Common myeloid progenitor, CD34-positive (primary cell): ENCODE data around the gene SLC35B4.

Experiments
- CTCF ChIA-PET: fragments of 350-600 bp; sonication (Branson Sonifier 250); formaldehyde crosslinking; loops from one replicate; lab custom pipeline; 2021; ENCODE audit warnings: antibody characterized with exemption; lab: Charles Lee
- POLR2A ChIA-PET: fragments of 350-600 bp; sonication (Branson Sonifier 250); formaldehyde crosslinking; loops from one replicate; lab custom pipeline; 2021; ENCODE audit warnings: antibody characterized with exemption; lab: Charles Lee
- DNase-seq, 3 donors: peaks; one replicate each; pipeline versions ENCODE4 v3.0.0 to v3.0.0-alpha.2; 2013
- H3K27ac ChIP-seq, 2 experiments: 1 replicate in 1 of 2; 2 replicates in 1 of 2; pipeline ENCODE4 v1.7.0; 2013; ENCODE audit warnings: inconsistent platforms in 2 of 2, low read length in 2 of 2, mild to moderate bottlenecking in 2 of 2, low read depth in 1 of 2, moderate library complexity in 1 of 2; ENCODE audit not compliant: severe bottlenecking in 2 of 2, insufficient read depth in 1 of 2, poor library complexity in 1 of 2
- H3K27me3 ChIP-seq, 5 experiments: replicated peaks in 2 of 5; 1 replicate in 3 of 5; 2 replicates in 2 of 5; pipeline versions ENCODE4 v1.6.1 to v1.7.0; 2013; ENCODE audit warnings: low read length in 4 of 5, mild to moderate bottlenecking in 2 of 5, moderate library complexity in 2 of 5, inconsistent platforms in 1 of 5; ENCODE audit not compliant: insufficient read depth in 5 of 5, control insufficient read depth in 4 of 5
- H3K36me3 ChIP-seq, 4 experiments: 1 replicate in 2 of 4; 2 replicates in 2 of 4; pipeline versions ENCODE4 v1.6.1 to v1.7.0; 2013; ENCODE audit warnings: low read length in 3 of 4, control low read depth in 1 of 4, mild to moderate bottlenecking in 1 of 4; ENCODE audit not compliant: control insufficient read depth in 4 of 4, insufficient read depth in 4 of 4
- H3K4me1 ChIP-seq, 4 experiments: 1 replicate in 3 of 4; 2 replicates in 1 of 4; pipeline versions ENCODE4 v1.6.1 to v1.7.1; 2013; ENCODE audit warnings: low read length in 3 of 4, mild to moderate bottlenecking in 3 of 4, control low read depth in 1 of 4, inconsistent platforms in 1 of 4, moderate library complexity in 1 of 4; ENCODE audit not compliant: control insufficient read depth in 4 of 4, insufficient read depth in 4 of 4; ENCODE audit errors: control extremely low read depth in 1 of 4
- H3K4me3 ChIP-seq, 7 experiments: 1 replicate in 4 of 7; 2 replicates in 3 of 7; pipeline versions ENCODE4 v1.5.1 to v1.7.0; 2013; ENCODE audit warnings: mild to moderate bottlenecking in 7 of 7, low read length in 6 of 7, moderate library complexity in 6 of 7, inconsistent platforms in 2 of 7, low read depth in 2 of 7, control low read depth in 1 of 7; ENCODE audit not compliant: insufficient read depth in 4 of 7, control insufficient read depth in 1 of 7; ENCODE audit errors: extremely low read depth in 1 of 7
- H3K9me3 ChIP-seq, 5 experiments: 1 replicate in 4 of 5; 2 replicates in 1 of 5; pipeline versions ENCODE4 v1.6.1 to v1.7.1; 2013; ENCODE audit warnings: low read length in 4 of 5, mild to moderate bottlenecking in 2 of 5, inconsistent platforms in 1 of 5, low read depth in 1 of 5, moderate library complexity in 1 of 5; ENCODE audit not compliant: control insufficient read depth in 4 of 5, insufficient read depth in 2 of 5; ENCODE audit errors: control extremely low read depth in 1 of 5
- WGBS: methylation state at CpG from one replicate; pipeline ENCODE4 v1.1.5; 2013; ENCODE audit not compliant: insufficient coverage; 5-methylcytosine and 5-hydroxymethylcytosine counted together

Gene SLC35B4

DNA sequence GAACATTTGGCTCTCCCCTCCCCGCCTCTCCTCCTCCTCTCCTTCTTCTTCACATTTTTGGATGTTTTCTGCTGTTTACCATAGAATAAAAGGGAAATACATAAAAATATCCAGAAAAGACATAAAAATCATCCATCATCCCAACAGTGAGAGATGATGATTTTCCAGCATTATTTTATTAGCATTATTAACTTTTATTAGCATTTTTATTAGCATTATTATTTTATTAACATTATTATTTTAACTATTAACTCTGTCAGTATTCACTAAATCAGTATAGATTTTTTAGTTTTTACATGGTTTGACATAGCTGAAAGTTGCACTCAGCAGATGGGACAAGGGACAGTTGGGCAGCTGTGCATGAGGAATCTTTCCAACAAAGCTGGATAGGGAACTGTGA is 16.2 kb upstream of the SLC35B4 start:
- Histone ChIP-seq H3K27me3 (peaks cover 0 to 7% (median 0%) of the 10 kb centered on the region in 5 experiments), H3K36me3 (no peaks in the 10 kb centered on the region), H3K4me3 (no peak overlapping the region), H3K9me3 (no peaks in the 10 kb centered on the region), H3K27ac (no peak overlapping the region), H3K4me1 (no peaks in the 10 kb centered on the region)
- no peak for DNase-seq
- ChIA-PET POLR2A (no interaction called here), CTCF (no interaction called here)
- no CpG with 5 or more reads among the region's 1 CpG for WGBS

DNA sequence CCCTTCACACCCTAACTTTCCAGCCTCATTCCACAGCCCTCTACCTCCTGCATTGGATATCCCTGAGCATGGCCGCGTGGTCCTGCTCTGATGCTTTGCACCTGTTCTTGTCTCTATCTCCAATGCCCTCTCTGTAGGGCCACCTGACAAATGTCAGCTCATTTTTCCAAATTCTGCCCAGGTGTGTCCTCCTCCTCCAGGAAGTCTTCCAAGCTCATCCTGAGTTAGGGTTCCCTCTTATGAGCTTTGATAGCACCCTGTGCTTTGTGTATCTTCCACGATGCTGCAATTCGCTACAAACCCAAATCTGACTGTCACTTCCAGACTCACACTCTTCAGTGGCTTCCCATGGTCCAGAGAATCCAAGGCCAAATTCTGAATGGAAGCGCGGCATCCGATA is 14.7 kb upstream of the SLC35B4 start:
- H3K27ac ChIP-seq, result no peak overlapping the region
- H3K4me3 ChIP-seq, result no peak overlapping the region
- ChIA-PET CTCF (interaction anchor here (1.0 kb wide), 1 partner anchor 9 kb away, joined by 3 read pairs; no protein-coding TSS in a partner anchor), POLR2A (no interaction called here)
- no peaks in the 10 kb centered on the region for H3K4me1 ChIP-seq
- 99% methylated on average over 7 of the region's 7 CpGs for WGBS
- H3K27me3 ChIP-seq, result peaks cover 0 to 4% (median 0%) of the 10 kb centered on the region in 5 experiments
- H3K36me3 ChIP-seq, result no peaks in the 10 kb centered on the region
- no peak for DNase-seq
- peaks cover 0 to 2% (median 0%) of the 10 kb centered on the region in 5 experiments for H3K9me3 ChIP-seq

DNA sequence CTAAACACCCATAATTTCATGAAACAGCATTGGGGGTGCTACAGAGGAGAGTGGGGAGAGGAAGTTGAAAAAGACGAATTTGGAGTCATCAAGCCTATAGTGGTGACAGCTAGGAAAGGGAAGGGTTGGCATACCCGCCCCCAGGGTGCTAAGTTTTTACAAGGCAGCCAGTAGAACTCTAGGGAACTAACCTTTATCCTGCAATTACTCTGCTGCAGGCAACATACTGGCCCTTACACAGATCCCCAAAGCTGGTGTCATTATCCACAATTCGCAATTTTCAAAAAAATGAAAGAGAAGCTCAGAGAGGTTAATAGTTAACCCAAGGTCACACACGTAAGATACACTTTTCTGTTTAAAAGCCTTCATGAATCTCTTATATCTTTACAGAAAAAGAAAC is 14.2 kb upstream of the SLC35B4 start:
- ChIA-PET CTCF (interaction anchor here (1.0 kb wide), 1 partner anchor 8 kb away, joined by 3 read pairs; no protein-coding TSS in a partner anchor), POLR2A (no interaction called here)

DNA sequence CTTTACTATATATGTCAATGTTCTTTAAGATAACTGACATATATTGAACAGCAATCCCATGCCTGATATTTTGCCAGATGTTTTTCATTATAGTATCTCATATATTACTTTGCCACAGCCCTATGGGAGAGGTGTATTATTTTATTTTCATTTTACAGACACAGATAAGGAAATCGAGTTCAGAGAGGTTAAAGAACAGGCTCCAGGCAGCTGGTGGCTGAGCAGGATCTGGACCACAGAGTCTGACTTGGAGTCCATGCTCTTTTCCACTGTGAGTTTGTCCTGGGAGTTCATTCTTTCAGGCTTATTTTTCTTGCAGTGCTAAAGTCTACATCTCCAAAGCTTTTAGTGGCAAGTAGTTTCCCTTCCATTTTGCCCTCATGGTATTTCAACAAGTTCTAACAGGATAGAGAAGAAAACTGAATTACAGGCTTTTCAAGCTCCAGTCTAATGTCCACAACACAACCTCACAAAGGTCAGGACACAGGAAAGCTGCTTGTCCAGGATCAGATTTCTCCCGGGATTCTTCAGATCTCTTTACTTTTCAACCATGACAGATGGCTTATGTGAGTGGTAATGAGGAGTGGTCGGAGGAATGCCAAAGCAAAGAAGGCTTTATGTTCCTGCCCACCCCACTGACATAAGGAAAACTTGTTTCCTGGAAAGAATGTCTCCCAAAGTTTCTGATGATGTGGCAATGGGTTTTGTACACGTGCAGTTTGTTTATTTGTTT is 13.1 kb upstream of the SLC35B4 start:
- Histone ChIP-seq H3K27me3 (peaks cover 0 to 4% (median 0%) of the 10 kb centered on the region in 5 experiments), H3K27ac (no peak overlapping the region), H3K9me3 (peaks cover 0 to 2% (median 0%) of the 10 kb centered on the region in 5 experiments), H3K4me3 (no peak overlapping the region), H3K4me1 (no peaks in the 10 kb centered on the region), H3K36me3 (no peaks in the 10 kb centered on the region)
- POLR2A ChIA-PET, result no interaction called here
- CTCF ChIA-PET, result interaction anchor here (1.5 kb wide), 1 partner anchor 8 kb away, joined by 5 read pairs; no protein-coding TSS in a partner anchor
- WGBS, result 81% methylated on average over 2 of the region's 4 CpGs
- DNase-seq, result no peak

More for the DNA sequence above, 14.2 kb upstream of the SLC35B4 start:
- Histone ChIP-seq H3K36me3 (no peaks in the 10 kb centered on the region), H3K9me3 (peaks cover 0 to 2% (median 0%) of the 10 kb centered on the region in 5 experiments), H3K27ac (no peak overlapping the region), H3K4me1 (no peaks in the 10 kb centered on the region), H3K4me3 (no peak overlapping the region), H3K27me3 (peaks cover 0 to 4% (median 0%) of the 10 kb centered on the region in 5 experiments)
- 80% methylated on average over 3 of the region's 4 CpGs for WGBS
- no peak for DNase-seq

DNA sequence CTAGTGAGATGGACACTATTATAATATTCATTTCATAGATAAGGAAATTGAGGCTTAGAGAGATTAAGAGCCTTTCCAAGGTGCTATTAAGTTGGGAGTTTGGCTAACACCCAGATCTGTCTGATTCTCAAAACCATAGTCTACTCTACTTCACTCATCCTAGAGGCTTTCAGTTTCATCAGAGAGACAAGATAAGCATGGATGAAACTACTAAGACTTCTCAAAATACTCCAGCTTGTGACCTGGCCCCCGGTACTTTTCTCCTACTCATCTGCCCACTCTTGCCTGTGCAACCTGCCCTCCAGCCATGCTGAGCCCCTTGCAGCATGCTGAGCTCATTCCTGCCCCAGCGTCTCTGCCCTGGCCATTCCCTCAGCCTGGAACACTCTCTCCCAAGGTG is 12.2 kb upstream of the SLC35B4 start:
- Histone ChIP-seq H3K9me3 (peaks cover 0 to 2% (median 0%) of the 10 kb centered on the region in 5 experiments), H3K36me3 (no peaks in the 10 kb centered on the region), H3K4me1 (no peaks in the 10 kb centered on the region), H3K27me3 (peaks cover 0 to 4% (median 0%) of the 10 kb centered on the region in 5 experiments), H3K4me3 (no peak overlapping the region), H3K27ac (no peak overlapping the region)
- CTCF ChIA-PET, result interaction anchor here (0.8 to 1.5 kb wide), 4 partner anchors 9 to 587 kb away, joined by 3 to 5 read pairs (median 3); no protein-coding TSS in a partner anchor
- WGBS, result 67% methylated on average over 2 of the region's 2 CpGs
- DNase-seq, result no peak
- POLR2A ChIA-PET, result no interaction called here

DNA sequence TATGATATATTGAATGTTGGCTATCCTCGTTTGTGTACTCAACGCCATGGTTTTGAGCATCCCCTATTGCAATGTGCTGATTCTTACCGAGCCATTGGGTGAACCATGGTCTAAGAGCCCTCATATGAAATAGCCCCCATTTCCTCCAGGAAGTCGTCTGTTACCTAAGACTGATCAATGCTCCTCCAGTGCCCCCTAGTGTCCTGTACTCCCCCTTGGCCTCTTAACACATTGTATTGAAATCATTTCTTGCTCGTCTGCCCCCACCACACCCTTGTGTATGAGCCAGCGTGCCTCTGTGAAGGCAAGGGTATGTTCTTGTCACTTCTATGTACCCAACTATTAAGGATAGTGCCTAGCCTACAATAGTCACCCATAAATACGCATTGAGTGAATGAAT is 11.2 kb upstream of the SLC35B4 start:
- CTCF ChIA-PET, result interaction anchor here (0.8 to 1.5 kb wide), 3 partner anchors 10 to 586 kb away, joined by 3 to 5 read pairs (median 3); no protein-coding TSS in a partner anchor

DNA sequence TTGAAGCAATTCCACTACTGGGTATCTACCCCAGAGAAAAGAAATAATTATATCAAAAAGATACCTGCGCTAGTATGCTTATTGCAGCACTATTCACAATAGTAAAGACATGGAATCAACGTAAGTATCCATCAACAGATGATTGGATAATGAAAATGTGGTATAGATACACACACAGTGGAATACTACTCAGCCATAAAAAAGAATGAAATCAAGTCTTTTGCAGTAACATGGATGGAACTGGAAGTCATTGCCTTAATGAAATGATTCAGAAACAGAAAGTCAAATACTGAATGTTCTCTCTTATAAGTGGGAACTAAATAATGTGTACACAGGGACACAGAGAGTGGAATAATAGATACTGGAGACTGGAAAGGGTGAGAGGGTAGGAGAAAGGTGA is 7.4 kb upstream of the SLC35B4 start:
- ChIA-PET CTCF (no interaction called here), POLR2A (no interaction called here)
- Histone ChIP-seq H3K27me3 (peaks cover 0 to 6% (median 0%) of the 10 kb centered on the region in 5 experiments), H3K27ac (no peak overlapping the region), H3K4me3 (no peak overlapping the region), H3K36me3 (no peaks in the 10 kb centered on the region), H3K4me1 (no peaks in the 10 kb centered on the region), H3K9me3 (peaks cover 0 to 2% (median 0%) of the 10 kb centered on the region in 5 experiments)
- DNase-seq, result no peak
- no CpG with 5 or more reads among the region's 2 CpGs for WGBS

More for the DNA sequence above, 11.2 kb upstream of the SLC35B4 start:
- POLR2A ChIA-PET, result no interaction called here
- Histone ChIP-seq H3K36me3 (no peaks in the 10 kb centered on the region), H3K4me1 (no peaks in the 10 kb centered on the region), H3K4me3 (no peak overlapping the region), H3K27me3 (peaks cover 0 to 4% (median 0%) of the 10 kb centered on the region in 5 experiments), H3K9me3 (peaks cover 0 to 2% (median 0%) of the 10 kb centered on the region in 5 experiments), H3K27ac (no peak overlapping the region)
- DNase-seq, result peak; percentile 69 to 82 (median 81)
- 19% methylated on average over 4 of the region's 7 CpGs for WGBS
